22Rv1 (cell line): ENCODE data around the gene GPR180.

Source experiments
- CTCF ChIP-seq: fragments of 450-650 bp; IDR thresholded peaks from 2 replicates; pipeline ENCODE4 v1.5.1; 2017; ENCODE audit warnings: mild to moderate bottlenecking
- ZFX ChIP-seq: fragments of 450-650 bp; IDR thresholded peaks from 2 replicates; pipeline ENCODE4 v1.6.1; 2017; ENCODE audit warnings: antibody characterized with exemption, borderline replicate concordance

GRCh38 chr13:94682229-94682628 is 80.6 kb downstream of the GPR180 start:
- TF ChIP-seq CTCF = no peak
- TF ChIP-seq ZFX = no peak
